Thymus (tissue), 11 donors: ENCODE data around the gene MYO18B. TPM values are rescaled to one million over a fixed set of nuclear protein-coding genes. Genes with fewer than 3 reads are reported as not detected.

ENCODE experiments used
- DNase-seq, 9 donors: peaks; one replicate each; pipeline ENCODE4 v3.0.0-alpha.2; 2013; ENCODE audit warnings: low spot score in 9 of 9, low read depth in 6 of 9, missing footprints in 1 of 9
- H3K27ac ChIP-seq, 2 donors: one replicate each; pipeline ENCODE4 v1.5.1; 2013; ENCODE audit warnings: control low read depth in 1 of 2, low read depth in 1 of 2, low read length in 1 of 2, mild to moderate bottlenecking in 1 of 2, moderate library complexity in 1 of 2
- H3K27me3 ChIP-seq, 2 donors: one replicate each; pipeline ENCODE4 v1.5.1; 2013; ENCODE audit warnings: low read length in 1 of 2; ENCODE audit not compliant: control insufficient read depth in 2 of 2, insufficient read depth in 1 of 2
- H3K36me3 ChIP-seq, 2 donors: one replicate each; pipeline ENCODE4 v1.5.1; 2013; ENCODE audit warnings: low read length in 1 of 2, mild to moderate bottlenecking in 1 of 2, moderate library complexity in 1 of 2; ENCODE audit not compliant: control insufficient read depth in 2 of 2, insufficient read depth in 2 of 2
- H3K4me1 ChIP-seq, 2 donors: one replicate each; pipeline ENCODE4 v1.5.1; 2013; ENCODE audit warnings: low read length in 2 of 2; ENCODE audit not compliant: control insufficient read depth in 2 of 2, insufficient read depth in 2 of 2
- H3K4me3 ChIP-seq, 2 donors: one replicate each; pipeline ENCODE4 v1.5.1; 2013; ENCODE audit warnings: low read length in 2 of 2, control low read depth in 1 of 2, mild to moderate bottlenecking in 1 of 2
- H3K9me3 ChIP-seq, 2 donors: one replicate each; pipeline ENCODE4 v1.5.1; 2013; ENCODE audit warnings: low read length in 1 of 2, mild to moderate bottlenecking in 1 of 2; ENCODE audit not compliant: control insufficient read depth in 2 of 2, insufficient read depth in 1 of 2
- WGBS: extraction: QIAGEN DNeasy Blood & Tissue Kit; methylation state at CpG from one replicate; pipeline ENCODE4 v1.1.7; 2013; 5-methylcytosine and 5-hydroxymethylcytosine counted together
- polyA plus RNA-seq: library from polyadenylated mRNA; stranded (reverse); fragments of 200-250 nt; gene quantifications from one replicate; pipeline ENCODE4 v1.2.3, GENCODE V29; 2013
- total RNA-seq: library from RNA; stranded (reverse); fragments of 120-200 nt; gene quantifications from one replicate; pipeline ENCODE4 v1.2.4, GENCODE V29; 2013
- donor health status: healthy.

Gene MYO18B
- total and polyA plus RNA-seq, 2 donors: 2.4 to 13.8 TPM

- 98% methylated on average over 7 of the region's 7 CpGs for WGBS
- Histone ChIP-seq H3K27me3 (no peaks in the 10 kb centered on the region), H3K36me3 (peaks cover 13 to 30% of the 10 kb centered on the region in 2 donors), H3K4me3 (no peak overlapping the region), H3K9me3 (no peaks in the 10 kb centered on the region), H3K27ac (no peak overlapping the region), H3K4me1 (peaks cover 5 to 28% of the 10 kb centered on the region in 2 donors)
- no peak for DNase-seq
These were observed 31.5 kb upstream of the MYO18B start for GRCh38 chr22:25710501-25710900.

GRCh38 chr22:25711491-25711890 is 30.5 kb upstream of the MYO18B start:
- no peaks in the 10 kb centered on the region for H3K27me3 ChIP-seq
- peaks cover 5 to 28% of the 10 kb centered on the region in 2 donors for H3K4me1 ChIP-seq
- H3K36me3 ChIP-seq: peaks cover 11 to 30% of the 10 kb centered on the region in 2 donors
- H3K9me3 ChIP-seq: no peaks in the 10 kb centered on the region
- H3K27ac ChIP-seq: peak overlapping the region in 1 of 2 donors; percentile 7
- no peak overlapping the region for H3K4me3 ChIP-seq
- 73% methylated on average over 6 of the region's 6 CpGs for WGBS
- no peak for DNase-seq

DNA sequence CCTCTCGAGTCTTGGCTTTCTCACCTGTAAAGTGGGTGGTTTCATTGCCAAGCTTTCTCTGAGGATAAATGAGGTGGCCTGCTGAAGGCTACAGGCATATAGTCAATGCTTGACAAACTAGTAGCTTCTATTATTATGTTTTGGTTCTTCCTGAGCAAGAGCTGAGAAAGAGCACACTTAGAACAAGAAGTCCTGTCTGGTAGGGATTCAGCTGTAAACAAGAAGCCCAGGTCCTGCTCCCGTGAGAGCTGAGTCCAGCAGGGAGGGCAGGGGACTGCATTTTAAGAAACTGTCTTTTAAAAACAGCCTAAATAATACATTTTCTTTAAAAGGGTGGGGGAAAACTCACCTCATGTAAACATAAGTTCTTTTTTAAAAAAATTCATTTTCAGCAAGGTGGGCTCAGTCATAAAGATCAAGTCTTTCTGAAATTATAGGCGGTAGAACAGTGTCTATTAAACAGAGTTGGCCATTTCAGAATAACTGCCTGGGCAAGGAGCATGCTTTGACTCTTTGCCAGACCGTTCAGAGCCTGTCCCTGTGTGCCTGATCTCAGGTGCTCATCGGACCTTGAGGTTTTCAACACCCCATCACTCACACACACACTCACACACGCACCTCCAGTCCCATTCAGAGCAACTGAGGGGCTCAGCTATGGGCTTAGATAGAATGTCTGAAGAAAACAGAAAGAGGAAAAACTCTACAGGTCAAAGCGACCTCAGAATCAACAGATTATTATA is 29.2 kb upstream of the MYO18B start:
- Histone ChIP-seq H3K36me3 (peaks cover 11 to 22% of the 10 kb centered on the region in 2 donors), H3K4me1 (peaks cover 7 to 35% of the 10 kb centered on the region in 2 donors), H3K9me3 (no peaks in the 10 kb centered on the region), H3K4me3 (no peak overlapping the region), H3K27me3 (no peaks in the 10 kb centered on the region), H3K27ac (no peak overlapping the region)
- no peak for DNase-seq
- 96% methylated on average over 7 of the region's 7 CpGs for WGBS

- Histone ChIP-seq H3K27me3 (no peaks in the 10 kb centered on the region), H3K4me3 (no peak overlapping the region), H3K36me3 (peaks cover 7 to 22% of the 10 kb centered on the region in 2 donors), H3K27ac (no peak overlapping the region), H3K4me1 (peaks cover 11 to 36% of the 10 kb centered on the region in 2 donors), H3K9me3 (no peaks in the 10 kb centered on the region)
- DNase-seq: no peak
- WGBS: 96% methylated on average over 7 of the region's 7 CpGs
These were observed 27.9 kb upstream of the MYO18B start for GRCh38 chr22:25714070-25714469.

- Histone ChIP-seq H3K4me1 (peaks cover 11 to 38% of the 10 kb centered on the region in 2 donors), H3K36me3 (peaks cover 7 to 22% of the 10 kb centered on the region in 2 donors), H3K9me3 (no peaks in the 10 kb centered on the region), H3K27me3 (no peaks in the 10 kb centered on the region), H3K4me3 (no peak overlapping the region), H3K27ac (no peak overlapping the region)
- DNase-seq: no peak
- WGBS: 85% methylated on average over 6 of the region's 6 CpGs
These were observed 27.2 kb upstream of the MYO18B start for GRCh38 chr22:25714739-25715138.

DNA sequence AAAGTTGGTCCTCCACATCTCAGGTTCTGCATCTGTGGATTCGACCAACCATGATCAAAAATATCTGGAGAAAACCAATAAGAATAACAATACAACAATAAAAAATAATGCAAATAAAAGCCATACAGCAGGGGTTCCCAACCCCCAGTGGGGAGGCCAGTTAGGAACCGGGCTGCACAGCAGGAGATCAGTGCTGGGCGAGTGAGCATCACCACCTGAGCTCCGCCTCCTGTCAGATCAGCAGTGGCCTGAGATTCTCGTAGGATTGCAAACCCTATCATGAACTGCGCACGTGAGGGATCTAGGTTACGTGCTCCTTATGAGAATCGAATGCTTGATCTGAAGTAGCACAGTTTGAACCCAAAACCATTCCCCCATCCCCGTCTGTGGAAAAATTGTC is 25.4 kb upstream of the MYO18B start:
- Histone ChIP-seq H3K4me1 (peaks cover 10 to 34% of the 10 kb centered on the region in 2 donors), H3K9me3 (no peaks in the 10 kb centered on the region), H3K27ac (no peak overlapping the region), H3K36me3 (peaks cover 7 to 17% of the 10 kb centered on the region in 2 donors), H3K27me3 (no peaks in the 10 kb centered on the region), H3K4me3 (no peak overlapping the region)
- no peak for DNase-seq
- 99% methylated on average over 10 of the region's 10 CpGs for WGBS

- WGBS: 83% methylated on average over 10 of the region's 10 CpGs
- H3K36me3 ChIP-seq: peaks cover 12 to 13% of the 10 kb centered on the region in 2 donors
- peaks cover 6 to 21% of the 10 kb centered on the region in 2 donors for H3K4me1 ChIP-seq
- H3K4me3 ChIP-seq: no peak overlapping the region
- no peaks in the 10 kb centered on the region for H3K9me3 ChIP-seq
- DNase-seq: peak in 1 of 9 donors; percentile 56
- no peaks in the 10 kb centered on the region for H3K27me3 ChIP-seq
- H3K27ac ChIP-seq: peak overlapping the region; percentile 2 to 47
These were observed 23.7 kb upstream of the MYO18B start for GRCh38 chr22:25718135-25718840.

GRCh38 chr22:25722223-25722622 is 19.8 kb upstream of the MYO18B start:
- Histone ChIP-seq H3K27ac (no peak overlapping the region), H3K27me3 (no peaks in the 10 kb centered on the region), H3K9me3 (no peaks in the 10 kb centered on the region), H3K4me3 (no peak overlapping the region), H3K36me3 (peaks cover 5 to 9% of the 10 kb centered on the region in 2 donors), H3K4me1 (peaks cover 13 to 25% of the 10 kb centered on the region in 2 donors)
- 99% methylated on average over 16 of the region's 16 CpGs for WGBS
- no peak for DNase-seq

GRCh38 chr22:25722626-25723025 is 19.4 kb upstream of the MYO18B start:
- WGBS: 99% methylated on average over 3 of the region's 3 CpGs
- H3K4me1 ChIP-seq: peaks cover 12 to 25% of the 10 kb centered on the region in 2 donors
- H3K36me3 ChIP-seq: peaks cover 5 to 9% of the 10 kb centered on the region in 2 donors
- no peaks in the 10 kb centered on the region for H3K27me3 ChIP-seq
- H3K27ac ChIP-seq: no peak overlapping the region
- DNase-seq: no peak
- no peaks in the 10 kb centered on the region for H3K9me3 ChIP-seq
- no peak overlapping the region for H3K4me3 ChIP-seq
